HG02759 (cell line): Measurements from ENCODE around the gene C19orf73.
A peak's percentile ranks its signal among the peaks of the same experiment; 100 is the strongest.
"Not testable (repeated sequence)": the region's sequence is repeated elsewhere in the genome, so short reads cannot be mapped to it uniquely, and the experiment has no call there.

ENCODE experiments used
- ATAC-seq: cut with Tn5 transposase; IDR thresholded peaks from one replicate; pipeline ENCODE4 v1.9.1; 2021; ENCODE audit warnings: mild to moderate bottlenecking, moderate library complexity; ENCODE audit not compliant: unreplicated experiment

C19orf73 gene

DNA sequence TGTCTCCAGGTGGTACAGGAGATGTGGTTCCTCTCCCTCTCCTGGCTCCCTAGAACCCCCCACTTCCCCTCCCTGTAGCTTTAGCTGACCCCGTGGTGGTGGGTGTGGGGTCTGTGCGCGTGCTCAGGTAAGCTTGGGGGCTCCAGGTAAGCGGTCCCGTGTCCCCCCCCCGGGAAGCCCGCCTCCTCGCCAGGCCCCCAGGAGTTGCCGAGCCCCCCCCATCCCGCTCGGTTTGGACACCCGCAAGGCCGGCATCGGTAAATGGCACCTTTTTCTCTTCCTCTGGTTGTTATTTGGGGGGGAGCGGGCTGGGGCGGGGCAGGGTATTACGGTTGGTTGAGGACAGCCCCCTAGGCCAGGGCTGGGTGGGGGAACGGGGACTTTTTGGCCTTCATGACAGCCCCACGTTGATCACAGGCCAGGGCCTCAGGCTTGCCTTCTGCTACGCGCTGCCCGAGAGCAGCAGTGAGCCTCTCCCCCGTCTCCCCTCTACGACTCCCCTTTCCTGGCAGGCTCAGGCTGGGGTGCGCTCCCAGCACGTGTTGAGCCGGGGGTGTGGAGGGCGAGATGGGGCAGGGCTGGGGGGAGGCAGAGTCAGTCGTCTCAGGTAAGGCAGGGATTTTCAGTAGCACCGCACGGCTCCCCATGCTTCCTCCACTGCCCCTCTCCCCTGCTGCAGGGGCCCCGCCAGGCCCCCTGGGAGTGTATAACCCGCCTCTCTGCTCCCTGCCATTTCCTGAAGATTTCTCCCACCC is 15.4 kb downstream of the C19orf73 start:
- ATAC-seq = no peak

DNA sequence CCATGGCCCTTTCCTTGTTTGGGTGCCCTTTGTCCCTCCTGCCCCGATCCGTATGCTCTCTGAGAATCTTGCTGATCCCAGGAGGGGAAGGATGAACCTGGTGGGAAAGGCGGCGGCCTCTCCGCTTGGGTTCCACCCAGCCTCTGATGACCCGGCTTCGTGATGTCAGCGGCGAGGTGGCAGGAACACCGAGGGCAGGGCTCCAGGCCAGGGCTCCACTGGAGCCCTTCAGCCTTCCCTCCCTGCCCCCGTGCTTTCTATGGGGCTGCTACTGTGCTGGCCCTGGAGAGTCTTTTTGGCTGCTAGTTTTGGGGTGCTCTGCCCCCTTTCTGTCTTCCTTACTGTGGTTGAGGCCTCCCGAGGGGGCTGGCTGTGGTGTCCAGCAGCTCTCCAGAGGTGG is 16.6 kb downstream of the C19orf73 start:
- ATAC-seq = no peak

DNA sequence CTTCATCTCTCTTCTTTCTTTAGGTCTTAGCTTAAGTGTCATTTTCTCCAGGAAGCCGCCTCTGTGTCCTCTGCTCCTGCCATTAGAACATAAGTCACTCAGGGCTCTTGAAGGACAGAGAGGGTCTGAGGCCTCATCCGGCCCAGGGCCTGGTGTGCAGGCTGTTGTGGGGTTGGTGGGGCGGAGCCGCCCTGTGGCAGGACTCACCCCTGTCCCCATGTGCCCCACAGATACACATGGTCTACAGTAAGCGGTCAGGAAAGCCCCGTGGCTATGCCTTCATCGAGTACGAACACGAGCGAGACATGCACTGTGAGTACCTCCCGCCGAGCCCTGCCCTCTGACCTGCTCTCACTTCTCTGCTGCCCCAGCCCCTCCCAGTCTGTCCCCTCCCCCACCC is 17.8 kb downstream of the C19orf73 start:
- no peak for ATAC-seq

DNA sequence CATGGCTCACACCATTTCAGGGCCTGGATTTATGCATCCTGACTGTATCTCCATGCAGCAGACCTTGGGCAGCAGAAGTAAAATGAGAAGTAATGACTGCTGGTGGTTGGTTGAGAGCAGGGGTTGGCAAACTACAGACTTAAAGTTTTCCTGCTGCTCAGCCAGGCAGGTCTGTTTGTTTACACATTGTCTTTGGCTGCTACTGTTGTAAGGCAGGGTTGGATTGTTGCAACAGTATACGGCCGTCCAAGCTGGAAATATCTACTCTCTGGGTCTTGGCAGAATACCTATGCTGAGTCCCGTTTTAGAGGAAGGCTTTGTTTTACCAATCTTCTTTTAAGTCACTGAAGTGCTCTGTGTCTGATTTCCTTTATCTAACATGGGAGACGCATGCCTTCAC is 20.1 kb downstream of the C19orf73 start:
- ATAC-seq = no peak

DNA sequence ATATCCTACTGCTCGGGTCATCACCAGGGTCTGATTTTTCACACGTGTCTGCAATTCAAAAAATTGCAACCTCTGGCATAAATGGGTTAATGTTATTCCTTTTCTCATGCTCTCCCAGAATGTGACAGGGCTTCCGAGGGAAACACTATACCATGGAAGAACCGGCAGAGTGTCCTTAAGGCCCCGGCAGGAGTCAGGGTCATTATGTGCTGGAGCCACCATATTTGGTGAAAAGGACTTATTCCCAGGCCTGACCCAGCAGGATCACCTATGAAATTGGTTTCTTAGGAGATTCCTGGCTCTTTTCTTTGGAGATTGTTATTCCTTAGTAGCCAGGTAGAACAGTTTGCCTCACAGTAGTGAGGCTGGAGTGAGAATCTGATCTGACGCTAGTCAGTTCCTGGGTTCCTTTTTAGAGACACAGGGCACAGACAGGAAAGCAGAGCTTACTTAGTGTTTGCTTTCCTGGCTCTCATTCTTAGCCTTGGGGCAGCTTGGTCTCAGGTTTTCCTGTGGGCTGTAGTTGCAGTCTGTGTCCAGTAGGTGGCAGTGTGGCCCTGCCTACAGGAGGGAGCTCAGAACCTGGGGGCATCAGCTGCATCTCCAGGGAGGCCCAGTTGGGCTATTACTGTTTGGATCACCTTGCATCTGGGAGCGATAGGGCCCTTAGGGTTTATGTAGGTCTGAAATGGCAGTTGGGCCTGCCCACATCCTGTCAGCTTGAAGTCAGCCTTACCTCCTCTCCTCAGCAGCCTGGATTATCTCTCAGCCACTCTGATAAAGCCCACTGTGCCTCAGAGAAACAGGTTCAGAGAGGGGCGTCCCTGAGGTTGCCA is 21.3 kb downstream of the C19orf73 start:
- no peak for ATAC-seq

DNA sequence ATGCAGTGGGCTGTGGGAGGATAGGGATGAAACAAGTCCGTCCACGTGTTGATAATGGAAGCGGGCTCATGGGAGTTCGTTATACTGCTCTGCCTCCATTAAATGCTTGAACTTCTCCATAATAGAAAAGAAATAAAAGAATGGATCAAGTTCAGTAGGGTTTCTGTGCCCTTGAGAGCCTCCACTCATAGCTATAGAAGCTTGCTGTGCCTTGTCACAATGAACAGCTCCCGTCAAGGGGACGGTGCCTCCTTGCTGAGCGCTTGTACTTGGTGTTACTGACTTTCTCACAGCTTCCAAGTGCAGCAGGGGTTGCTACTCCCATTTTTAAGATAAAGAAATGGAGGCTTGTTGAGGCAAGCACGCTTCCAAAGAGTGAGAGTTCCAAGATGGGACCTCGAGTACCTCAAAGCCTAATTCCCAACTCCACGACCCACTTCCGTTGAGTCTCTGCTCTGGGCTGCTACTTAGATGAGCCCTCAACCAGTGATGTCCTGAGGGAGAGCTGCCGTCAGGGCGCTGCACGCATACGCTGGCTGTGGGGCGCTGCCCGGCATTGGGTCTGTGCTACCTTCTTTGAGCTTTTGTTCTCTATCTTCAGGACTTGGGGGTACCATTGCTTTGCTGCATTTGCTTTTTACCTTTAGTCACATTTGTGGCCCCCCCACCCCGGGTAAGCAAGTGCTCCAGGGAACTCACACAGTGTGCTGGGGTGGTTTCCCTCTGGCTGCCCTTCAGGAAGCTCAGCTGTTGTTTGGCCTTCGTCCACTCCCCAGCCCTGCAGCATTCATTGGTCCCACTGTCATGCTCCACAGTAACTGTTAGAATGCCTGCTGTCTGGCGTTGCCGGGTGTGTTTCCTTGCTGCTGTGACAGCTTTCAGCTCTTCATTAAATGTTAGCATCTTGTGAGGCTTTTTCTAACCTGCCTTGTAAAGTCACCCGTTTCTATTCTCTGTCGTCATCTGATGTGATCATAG is 24.1 kb downstream of the C19orf73 start:
- ATAC-seq = no peak

DNA sequence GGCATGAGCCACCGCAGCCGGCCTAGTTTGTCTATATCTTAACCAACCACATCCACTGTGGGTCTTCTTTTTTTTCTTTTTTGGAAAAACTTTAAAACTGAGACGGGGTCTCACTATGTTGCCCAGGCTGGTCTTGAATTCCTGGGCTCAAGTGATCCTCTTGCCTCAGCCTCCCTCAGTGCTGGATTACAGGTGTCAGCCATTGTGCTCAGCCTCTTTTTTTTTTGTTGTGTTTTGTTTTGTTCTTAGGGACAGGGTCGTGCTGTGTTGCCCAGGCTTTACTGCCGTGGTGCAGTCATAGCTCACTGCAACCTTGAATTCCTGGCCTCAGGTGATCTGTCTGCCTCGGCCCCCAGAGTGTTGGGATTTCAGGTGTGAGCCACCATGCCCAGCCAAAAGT is 26.3 kb downstream of the C19orf73 start:
- ATAC-seq = no peak

DNA sequence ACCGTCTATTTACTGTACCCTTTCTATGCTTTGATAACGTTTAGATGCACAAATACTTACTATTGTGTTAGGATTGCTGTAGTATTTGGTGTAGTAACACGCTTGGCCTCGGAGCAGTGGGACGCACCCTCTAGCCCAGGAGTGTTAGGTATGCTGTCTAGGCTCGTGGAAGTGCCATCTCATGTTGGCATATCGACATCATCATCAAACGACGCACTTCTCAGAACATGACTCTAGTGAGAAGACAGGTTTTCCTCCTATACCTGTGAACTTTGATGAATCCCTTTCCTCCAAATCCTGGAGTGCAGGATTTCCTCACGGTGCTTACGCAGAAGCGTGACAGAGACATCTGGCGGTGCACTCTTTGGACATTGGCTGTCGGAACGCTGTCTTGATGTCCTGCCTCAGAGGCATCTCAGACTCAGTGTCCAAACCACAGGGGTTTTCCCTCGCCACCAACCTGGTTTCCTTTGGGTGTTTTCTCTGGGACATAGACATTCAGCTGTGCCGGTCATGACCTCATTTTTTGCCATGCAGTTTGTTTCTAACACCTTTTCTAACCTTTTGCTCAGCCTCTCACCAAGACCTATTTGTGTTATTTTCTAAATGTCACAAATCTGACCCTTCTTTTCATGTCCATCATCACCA is 27.4 kb downstream of the C19orf73 start:
- ATAC-seq = no peak

DNA sequence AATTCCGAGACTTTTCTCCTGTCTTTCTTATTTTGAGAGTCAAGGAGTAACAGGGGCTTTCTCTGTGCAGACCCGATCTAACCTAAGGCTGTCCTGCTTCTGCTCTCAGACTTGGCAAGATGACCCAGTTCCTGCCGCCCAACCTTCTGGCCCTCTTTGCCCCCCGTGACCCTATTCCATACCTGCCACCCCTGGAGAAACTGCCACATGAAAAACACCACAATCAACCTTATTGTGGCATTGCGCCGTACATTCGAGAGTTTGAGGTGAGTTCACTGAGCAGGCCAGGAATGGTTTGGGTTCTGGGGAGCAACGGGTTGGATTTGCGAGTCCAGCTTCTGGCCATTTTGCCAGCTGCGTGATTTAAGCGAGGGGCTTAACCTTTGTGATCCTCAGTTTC is 32.6 kb downstream of the C19orf73 start:
- ATAC-seq = no peak

DNA sequence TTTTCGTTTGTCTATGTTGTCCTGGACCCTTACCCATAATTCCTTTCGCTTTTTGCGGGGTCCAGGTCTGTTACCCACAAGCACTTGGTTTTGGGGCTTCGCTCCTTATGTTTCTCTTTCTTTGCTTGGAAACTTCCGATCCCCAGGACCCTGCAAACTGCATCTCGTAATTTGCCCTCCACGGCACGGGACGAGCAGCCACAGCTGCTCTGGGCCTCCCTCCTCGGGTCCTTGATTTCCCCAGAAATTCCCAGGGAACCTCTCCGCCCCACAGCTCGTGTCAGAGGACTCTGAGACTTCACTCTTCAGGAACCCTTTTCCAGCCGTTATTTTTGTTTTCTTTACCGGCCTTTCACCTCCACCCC is 33.1 kb downstream of the C19orf73 start:
- ATAC-seq = no peak

DNA sequence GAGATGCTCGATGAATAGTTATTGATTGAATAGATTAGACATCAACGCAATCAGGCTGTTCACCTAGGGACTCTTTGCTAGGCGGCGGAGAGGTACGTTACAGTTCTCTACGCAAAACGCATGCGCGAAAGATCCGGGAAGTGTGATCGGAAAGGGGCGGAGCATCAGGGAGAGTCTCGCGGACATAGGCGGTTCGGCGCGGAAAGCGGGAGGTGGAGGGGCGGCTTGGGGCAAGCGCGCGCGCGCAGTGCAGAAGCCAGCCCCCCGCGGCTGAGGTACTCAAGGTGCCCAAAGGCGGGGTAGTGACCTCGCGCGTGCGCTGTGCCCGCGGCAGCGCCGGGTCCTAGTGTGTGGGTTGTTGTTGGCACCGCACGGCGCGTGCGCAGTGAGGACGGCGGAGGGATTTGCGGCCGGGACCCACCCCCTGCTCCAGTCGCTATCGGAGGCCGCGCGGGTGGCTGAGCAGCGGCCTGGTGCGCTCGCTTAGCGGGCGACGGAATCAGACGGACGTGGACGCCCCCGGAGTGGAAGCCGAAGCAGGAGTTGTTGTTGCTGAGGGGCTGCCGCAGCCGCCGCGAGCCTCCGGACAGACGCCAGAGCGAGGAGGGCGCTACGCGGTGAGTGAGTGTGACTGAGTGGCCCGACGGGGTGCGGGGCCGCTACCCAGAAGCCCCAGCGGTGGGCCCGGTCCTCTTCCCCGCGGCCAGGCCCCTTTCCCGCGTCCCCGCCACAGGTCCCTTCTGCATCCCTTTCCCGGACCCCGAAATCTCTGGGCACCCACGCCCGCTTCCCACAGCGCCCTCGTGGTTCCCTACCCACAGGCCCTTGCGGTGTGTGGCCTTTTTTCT is 33.7 kb downstream of the C19orf73 start, which contains the start of gene SNRNP70:
Gene SNRNP70 (plus strand): TSS at position 432 of the 848 bp plus-strand sequence. CDS start 964 bp downstream, outside the sequence.
- ATAC-seq = peak; percentile 95

DNA sequence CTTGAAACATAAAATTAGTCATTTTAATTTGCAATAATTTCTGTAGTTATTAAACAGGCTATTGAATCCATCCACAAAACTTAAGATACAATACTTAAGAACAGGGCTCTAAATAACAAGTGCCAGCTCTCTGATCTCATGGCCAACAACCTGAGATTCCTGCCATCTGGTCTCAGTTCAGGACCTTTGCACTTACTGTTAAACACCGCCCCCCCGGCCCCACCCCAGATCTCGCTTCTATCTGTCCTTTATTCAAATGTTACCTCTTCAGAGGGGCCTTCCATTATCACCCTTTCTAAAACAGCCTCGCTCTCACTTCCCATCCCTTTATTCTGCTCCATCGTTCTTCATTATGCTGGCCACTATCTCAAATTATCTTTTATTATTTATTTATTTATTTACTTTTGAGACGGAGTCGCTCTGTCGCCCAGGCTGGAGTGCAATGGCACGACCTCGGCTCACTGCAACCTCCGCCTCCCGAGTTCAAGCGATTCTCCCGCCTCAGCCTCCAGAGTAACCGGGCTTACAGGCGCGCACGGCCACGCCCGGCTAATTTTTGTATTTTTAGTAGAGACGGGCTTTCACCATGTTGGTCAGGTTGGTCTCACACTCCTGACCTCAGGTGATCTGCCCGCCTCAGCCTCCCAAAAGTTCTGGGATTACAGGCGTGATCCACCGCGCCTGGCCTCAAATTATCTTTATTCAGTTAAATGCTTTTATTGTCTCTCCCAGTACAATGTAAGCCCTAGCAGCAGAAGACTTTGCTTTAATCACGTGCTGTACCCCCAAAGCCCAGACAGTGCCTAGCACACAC is 34.5 kb downstream of the C19orf73 start:
- ATAC-seq = no peak

DNA sequence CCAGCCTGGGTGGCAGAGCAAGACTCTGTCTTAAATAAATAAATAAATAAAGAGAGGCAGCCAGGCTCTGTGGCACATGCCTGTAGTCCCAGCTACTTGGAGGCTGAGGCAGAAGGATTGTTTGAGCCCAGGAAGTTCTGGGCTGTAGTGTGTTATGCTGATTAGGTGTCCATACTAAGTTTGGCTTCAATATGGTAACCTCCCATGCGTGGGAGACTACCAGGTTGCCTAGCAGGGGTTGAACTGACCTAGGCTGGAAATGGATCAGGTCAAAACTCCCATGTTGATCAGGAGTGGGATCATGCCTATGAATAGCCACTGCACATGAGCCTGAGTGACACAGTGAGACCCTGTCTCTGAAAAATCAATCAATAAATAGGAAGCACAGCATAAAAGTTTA is 37.7 kb downstream of the C19orf73 start:
- ATAC-seq = no peak

DNA sequence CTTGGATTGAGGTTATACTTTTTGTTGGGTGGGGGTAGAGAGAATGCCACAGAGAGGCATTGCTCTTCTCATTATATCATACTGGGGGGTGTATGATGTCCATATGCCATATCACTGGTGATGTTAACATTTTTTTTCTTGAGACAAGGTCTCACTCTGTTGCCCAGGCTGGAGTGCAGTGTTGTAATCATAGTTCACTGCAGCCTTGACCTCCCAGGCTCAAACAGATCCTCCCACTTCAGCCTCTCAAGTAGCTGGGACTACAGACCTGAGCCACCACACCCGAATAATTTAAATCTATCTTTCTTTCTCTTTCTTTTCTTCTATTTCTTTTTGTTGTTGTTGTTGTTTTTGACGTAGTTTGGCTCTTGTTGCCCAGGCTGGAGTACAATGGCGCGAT is 38.6 kb downstream of the C19orf73 start:
- no peak for ATAC-seq

DNA sequence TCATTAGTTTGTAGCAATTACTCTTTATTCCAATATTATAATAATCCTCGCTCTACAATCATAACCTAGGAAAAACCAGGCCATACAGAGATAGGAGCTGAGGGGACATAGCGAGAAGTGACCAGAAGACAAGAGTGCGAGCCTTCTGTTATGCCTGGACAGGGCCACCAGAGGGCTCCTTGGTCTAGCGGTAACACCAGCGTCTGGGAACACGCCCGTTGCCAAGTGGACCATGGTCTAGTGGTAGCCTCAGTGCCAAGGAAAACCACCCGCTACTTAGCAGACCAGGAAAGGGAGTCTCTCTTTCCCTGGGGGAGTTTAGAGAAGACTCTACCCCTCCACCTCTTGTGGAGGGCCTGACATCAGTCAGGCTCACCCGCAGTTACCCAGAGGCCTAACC is 44.1 kb downstream of the C19orf73 start:
- not testable (repeated sequence) for ATAC-seq

DNA sequence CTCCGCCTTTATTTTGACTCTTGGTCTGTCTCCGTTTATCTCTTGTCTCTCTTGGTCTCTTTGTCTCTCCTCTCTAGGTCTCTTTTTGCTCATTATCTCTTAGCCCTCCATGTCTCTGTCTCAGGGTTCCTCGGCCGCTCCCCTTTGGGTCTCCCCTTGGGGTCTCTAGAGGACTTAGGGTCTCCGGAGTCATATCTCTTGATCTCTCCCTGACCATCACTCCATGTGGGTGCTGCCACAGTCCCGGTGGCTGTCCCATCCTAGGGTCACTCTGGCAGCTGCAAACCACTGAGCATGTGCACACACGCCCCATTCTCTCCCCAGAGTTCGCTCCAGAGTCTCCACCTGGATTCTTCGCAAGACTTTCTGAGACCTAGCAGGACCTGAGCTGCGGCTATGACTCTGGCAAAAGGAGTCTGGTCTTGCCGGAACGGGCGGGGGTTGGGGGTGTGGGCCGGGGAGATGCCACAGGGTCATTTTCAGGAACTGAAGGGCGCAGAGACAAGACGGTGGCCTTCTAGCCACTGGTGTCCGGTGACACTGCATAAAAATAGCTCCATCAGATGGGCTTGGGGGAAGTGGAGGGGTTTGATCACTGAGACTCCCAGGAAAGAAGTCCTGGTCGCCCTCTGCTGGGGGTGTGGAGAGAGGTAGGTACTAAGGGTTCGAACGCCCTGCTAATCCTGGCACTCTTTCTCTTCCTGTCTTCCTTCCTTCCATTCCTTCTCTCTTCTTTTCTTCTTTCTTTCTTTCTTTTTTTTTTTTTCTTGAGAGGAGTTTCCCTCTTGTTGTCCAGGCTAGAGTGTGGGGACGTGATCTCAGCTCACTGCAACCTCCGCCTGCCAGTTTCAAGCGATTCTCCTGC is 45.2 kb downstream of the C19orf73 start:
- no peak for ATAC-seq

DNA sequence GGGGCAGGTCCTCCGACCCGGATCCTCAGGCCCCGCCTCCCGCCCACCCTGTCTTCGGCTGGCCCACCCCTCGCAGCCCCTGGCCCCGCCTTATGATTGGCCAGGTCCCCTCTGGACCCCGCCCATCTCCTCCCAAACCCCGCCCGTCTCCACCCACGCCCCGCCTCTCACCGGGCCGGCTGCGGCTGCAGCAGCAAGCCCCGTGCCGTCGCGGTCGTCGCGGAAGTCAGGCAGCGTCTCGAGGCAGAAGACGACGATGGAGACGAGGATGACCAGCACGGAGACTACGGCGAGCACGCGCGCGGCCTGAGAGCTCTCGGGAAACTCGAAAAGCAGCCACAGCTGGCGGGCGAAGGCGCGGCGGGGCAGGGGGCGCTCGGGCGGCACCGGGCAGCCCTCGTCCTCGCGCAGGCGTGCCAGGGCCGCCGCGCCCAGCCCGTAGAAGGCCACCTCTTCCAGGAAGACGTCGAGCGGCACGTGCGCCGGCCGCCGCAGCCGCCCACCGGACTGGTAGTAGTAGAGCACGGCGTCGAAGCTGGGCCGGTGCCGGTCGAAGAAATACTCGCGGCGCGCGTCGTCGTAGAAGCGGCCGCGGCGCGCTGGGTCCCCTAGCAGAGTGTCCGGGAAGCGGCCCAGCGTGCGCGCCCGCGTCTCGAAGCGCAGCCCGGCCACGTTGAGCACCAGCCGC is 46.9 kb downstream of the C19orf73 start:
- ATAC-seq = no peak
